H54 (cell line): ENCODE data around the gene MEF2A.

ENCODE experiments used
- DNase-seq: peaks from one replicate; pipeline ENCODE4 v3.0.0; 2011; ENCODE audit warnings: low spot score, mixed read lengths; ENCODE audit not compliant: insufficient read length
- FAIRE-seq: peaks from 3 replicates; lab custom pipeline; 2011; peaks lifted over from hg19 to GRCh38; lab: Jason Lieb, UNC
- POLR2A ChIP-seq: IDR thresholded peaks from 2 replicates; pipeline ENCODE4 v1.6.1; 2011; ENCODE audit warnings: low read depth, mild to moderate bottlenecking, low read length

Gene MEF2A

GRCh38 chr15:99574048-99574447 lies 8.3 kb downstream of the MEF2A start:
- no peak for FAIRE-seq
- TF ChIP-seq POLR2A: no peak
- DNase-seq: no peak

GRCh38 chr15:99574502-99574901 lies 8.7 kb downstream of the MEF2A start:
- FAIRE-seq: no peak
- TF ChIP-seq POLR2A: no peak
- no peak for DNase-seq

GRCh38 chr15:99578809-99579208 lies 13.0 kb downstream of the MEF2A start:
- no peak for DNase-seq
- no peak for TF ChIP-seq POLR2A
- FAIRE-seq: no peak

- FAIRE-seq (no peak), DNase-seq (no peak)
- TF ChIP-seq POLR2A: no peak
These were observed 14.3 kb downstream of the MEF2A start for GRCh38 chr15:99580076-99580475.

GRCh38 chr15:99582508-99582960 lies 16.8 kb downstream of the MEF2A start:
- TF ChIP-seq POLR2A: no peak
- DNase-seq (no peak), FAIRE-seq (no peak)

- no peak for FAIRE-seq
- DNase-seq: no peak
- TF ChIP-seq POLR2A: no peak
These were observed 18.4 kb downstream of the MEF2A start for GRCh38 chr15:99584081-99584600.

- no peak for TF ChIP-seq POLR2A
- FAIRE-seq (no peak), DNase-seq (no peak)
These were observed 20.3 kb downstream of the MEF2A start for GRCh38 chr15:99586121-99586520.

- no peak for TF ChIP-seq POLR2A
- FAIRE-seq (no peak), DNase-seq (no peak)
These were observed 24.0 kb downstream of the MEF2A start for GRCh38 chr15:99589801-99590200.

GRCh38 chr15:99590913-99591646 lies 25.3 kb downstream of the MEF2A start:
- DNase-seq (no peak), FAIRE-seq (no peak)
- TF ChIP-seq POLR2A: no peak

GRCh38 chr15:99592145-99592791 lies 26.5 kb downstream of the MEF2A start:
- no peak for DNase-seq
- FAIRE-seq: no peak

GRCh38 chr15:99593070-99593469 lies 27.3 kb downstream of the MEF2A start:
- TF ChIP-seq POLR2A: no peak
- FAIRE-seq (no peak), DNase-seq (no peak)

More at GRCh38 chr15:99592145-99592791, 26.5 kb downstream of the MEF2A start:
- TF ChIP-seq POLR2A: no peak

GRCh38 chr15:99594916-99595315 lies 29.1 kb downstream of the MEF2A start:
- DNase-seq: no peak
- no peak for FAIRE-seq
- no peak for TF ChIP-seq POLR2A

GRCh38 chr15:99598296-99598695 lies 32.5 kb downstream of the MEF2A start:
- DNase-seq (no peak), FAIRE-seq (no peak)
- no peak for TF ChIP-seq POLR2A

GRCh38 chr15:99603828-99604227 lies 38.0 kb downstream of the MEF2A start:
- TF ChIP-seq POLR2A: no peak
- no peak for DNase-seq
- no peak for FAIRE-seq
